K562 (cell line): Measurements from ENCODE around the gene SLC15A3. TPM values are rescaled to one million over a fixed set of nuclear protein-coding genes. Genes with fewer than 3 reads are reported as not detected.

ENCODE experiments used
- ATAC-seq: fragments of 200-7000 bp; cut with Tn5 transposase; 3 replicates; pipeline ENCODE4 v1.9.1; 2020; ENCODE audit warnings: moderate library complexity
- BruUV-seq: library from RNA; stranded (reverse); fragments of 400-500 nt; replicated peaks from 2 replicates; lab custom pipeline; 2021; lab: Mats Ljungman, UMichigan
- CTCF ChIA-PET: fragments of 300-600 bp; formaldehyde crosslinking; extraction: SDS; loops from one replicate; lab custom pipeline; 2021; ENCODE audit warnings: low intra/inter-chr PET ratio; lab: Yijun Ruan, JAX
- POLR2A ChIA-PET: fragments of 300-600, 350-650 bp; sonication (Branson Sonifier 250); formaldehyde crosslinking; extraction: SDS; loops from one replicate; lab custom pipeline; 2021; ENCODE audit warnings: antibody characterized with exemption, inconsistent platforms; lab: Yijun Ruan, JAX
- DNase-seq, 4 experiments: peaks; one replicate each; pipeline versions ENCODE4 v3.0.0 to v3.0.0-alpha.2; 2011 to 2018; ENCODE audit warnings: low spot score in 3 of 4, mixed read lengths in 3 of 4; ENCODE audit errors: extremely low read depth in 1 of 4
- FAIRE-seq: peaks from 2 replicates; lab custom pipeline; 2011; peaks lifted over from hg19 to GRCh38; lab: Jason Lieb, UNC
- H2AFZ ChIP-seq: 2 replicates; pipeline ENCODE4 v1.6.0; 2011; ENCODE audit warnings: low read depth, low read length, control low read depth, inconsistent platforms
- H3K27ac ChIP-seq: fragments of 200-600 bp; 3 replicates; pipeline ENCODE4 v1.8.0; 2011; ENCODE audit warnings: low read depth, mild to moderate bottlenecking, control low read depth, inconsistent platforms, low read length, moderate library complexity, mixed read lengths; ENCODE audit errors: extremely low read depth
- H3K27me3 ChIP-seq, 2 experiments: fragments of 300-600 bp in 1 of 2; 2 replicates in 1 of 2; 3 replicates in 1 of 2; pipeline versions ENCODE4 v1.6.0 to v1.8.0; 2011; ENCODE audit warnings: inconsistent platforms in 2 of 2, low read length in 2 of 2, mild to moderate bottlenecking in 1 of 2, mixed read lengths in 1 of 2, moderate library complexity in 1 of 2; ENCODE audit not compliant: control insufficient read depth in 2 of 2, insufficient read depth in 2 of 2
- H3K36me3 ChIP-seq: fragments of 300-600 bp; 3 replicates; pipeline ENCODE4 v1.8.0; 2011; ENCODE audit warnings: mild to moderate bottlenecking, low read length, inconsistent platforms; ENCODE audit not compliant: control insufficient read depth, insufficient read depth
- H3K4me1 ChIP-seq, 2 experiments: fragments of 200-600 bp in 1 of 2; replicated peaks in 1 of 2; 2 replicates in 1 of 2; 3 replicates in 1 of 2; pipeline versions ENCODE4 v1.5.1 to v1.8.0; 2011; ENCODE audit warnings: inconsistent platforms in 2 of 2, low read length in 2 of 2, mild to moderate bottlenecking in 1 of 2, mixed read lengths in 1 of 2, moderate library complexity in 1 of 2; ENCODE audit not compliant: control insufficient read depth in 2 of 2, insufficient read depth in 2 of 2
- H3K4me2 ChIP-seq: 2 replicates; pipeline ENCODE4 v1.6.1; 2011; ENCODE audit warnings: low read length, control low read depth, inconsistent platforms, mixed read lengths; ENCODE audit not compliant: insufficient read depth
- H3K4me3 ChIP-seq: fragments of 200-600 bp; sonication (generic), shearing (Covaris generic); 2 replicates; pipeline ENCODE4 v1.5.1; 2016; ENCODE audit warnings: control low read depth, inconsistent platforms
- H3K79me2 ChIP-seq: fragments of 200-600 bp; 3 replicates; pipeline ENCODE4 v1.8.0; 2011; ENCODE audit warnings: low read length, inconsistent platforms; ENCODE audit not compliant: control insufficient read depth, insufficient read depth
- H3K9ac ChIP-seq, 2 experiments: 2 replicates each; pipeline versions ENCODE4 v1.6.0 to v1.6.1; 2011; ENCODE audit warnings: low read depth in 2 of 2, low read length in 2 of 2, control low read depth in 1 of 2, inconsistent platforms in 1 of 2, mild to moderate bottlenecking in 1 of 2, mixed read lengths in 1 of 2; ENCODE audit not compliant: insufficient read depth in 1 of 2
- H3K9me1 ChIP-seq: one replicate; pipeline ENCODE4 v1.6.0; 2011; ENCODE audit warnings: inconsistent platforms, mild to moderate bottlenecking, low read length, moderate library complexity; ENCODE audit not compliant: control insufficient read depth, insufficient read depth
- H3K9me3 ChIP-seq: replicated peaks from 2 replicates; pipeline ENCODE4 v1.5.1; 2011; ENCODE audit warnings: low read depth, low read length, inconsistent platforms; ENCODE audit not compliant: control insufficient read depth, insufficient read depth
- H4K20me1 ChIP-seq: replicated peaks from 2 replicates; pipeline ENCODE4 v1.6.1; 2011; ENCODE audit warnings: low read length, inconsistent platforms, mixed read lengths; ENCODE audit not compliant: control insufficient read depth, insufficient read depth
- ARID2 ChIP-seq: fragments of 450-650 bp; IDR thresholded peaks from 2 replicates; pipeline ENCODE4 v1.6.1; 2017; ENCODE audit warnings: antibody characterized with exemption, mild to moderate bottlenecking
- HDAC3 ChIP-seq: fragments of 450-650 bp; IDR thresholded peaks from 2 replicates; pipeline ENCODE4 v1.6.1; 2018; ENCODE audit warnings: borderline replicate concordance, mild to moderate bottlenecking, moderate library complexity; ENCODE audit not compliant: partially characterized antibody
- MEF2A ChIP-seq: IDR thresholded peaks from 2 replicates; pipeline ENCODE4 v1.6.1; 2011; ENCODE audit warnings: low read depth, mild to moderate bottlenecking, low read length, moderate library complexity; ENCODE audit not compliant: control insufficient read depth
- PATZ1 ChIP-seq: fragments of 250-450 bp; sonication (Bioruptor Pico); IDR thresholded peaks from 2 replicates; pipeline ENCODE4 v1.5.0; 2020; ENCODE audit warnings: mild to moderate bottlenecking, borderline replicate concordance
- POLR2H ChIP-seq: IDR thresholded peaks from 2 replicates; pipeline ENCODE4 v1.6.1; 2016; ENCODE audit warnings: missing genetic modification characterization, low read depth, mild to moderate bottlenecking, control low read depth, missing compliant biosample characterization, moderate library complexity
- SREBF2 ChIP-seq: sonication (generic); formaldehyde crosslinking; IDR thresholded peaks from 2 replicates; pipeline ENCODE4 v1.4.0; 2020; ENCODE audit warnings: mild to moderate bottlenecking, missing genetic modification reagents
- TCF3 ChIP-seq: sonication (generic); formaldehyde crosslinking; IDR thresholded peaks from 2 replicates; pipeline ENCODE4 v1.4.0; 2020; ENCODE audit warnings: mild to moderate bottlenecking, missing genetic modification reagents
- THAP7 ChIP-seq: fragments of 250-450 bp; sonication (Bioruptor Pico); IDR thresholded peaks from 2 replicates; pipeline ENCODE4 v1.5.0; 2021
- XRCC3 ChIP-seq: fragments of 450-650 bp; IDR thresholded peaks from 2 replicates; pipeline ENCODE4 v1.6.1; 2017; ENCODE audit warnings: mild to moderate bottlenecking, moderate library complexity
- ZEB2 ChIP-seq: fragments of 450-650 bp; IDR thresholded peaks from 2 replicates; pipeline ENCODE4 v1.6.1; 2016
- ZFP91 ChIP-seq: sonication (generic); formaldehyde crosslinking; IDR thresholded peaks from 2 replicates; pipeline ENCODE4 v1.8.0; 2022; ENCODE audit warnings: mild to moderate bottlenecking, missing genetic modification reagents
- ZNF146 ChIP-seq: IDR thresholded peaks from one replicate; pipeline ENCODE4 v1.6.1; 2018; ENCODE audit warnings: missing compliant biosample characterization; ENCODE audit not compliant: unreplicated experiment
- ZNF444 ChIP-seq: fragments of 250-450 bp; sonication (Bioruptor Pico); IDR thresholded peaks from 2 replicates; pipeline ENCODE4 v1.4.0; 2020; ENCODE audit warnings: mild to moderate bottlenecking, moderate library complexity
- WGBS: fragments of 100-300 bp; shearing (Covaris generic); methylation state at CpG from one replicate; pipeline ENCODE4 v1.1.6; 2016; ENCODE audit warnings: low coverage, mixed read lengths; ENCODE audit not compliant: insufficient coverage; ENCODE audit errors: missing lambda C conversion rate; 5-methylcytosine and 5-hydroxymethylcytosine counted together
- in situ Hi-C: fragments of 300-500 bp; cut with MboI; formaldehyde crosslinking; loops from 4 replicates; pipeline ENCODE4 v1.15.0; 2018; ENCODE audit warnings: inconsistent platforms, mixed read lengths
- intact Hi-C: fragments of 100-400 bp; cut with micrococcal nuclease; formaldehyde crosslinking; loops from 2 replicates; pipeline ENCODE4 v1.14.2; 2022
- polyA plus RNA-seq, 8 experiments: library from polyadenylated mRNA; depleted of rRNA in 4 of 8; stranded (reverse) in 5 of 8; unstranded in 3 of 8; fragments of >200 nt; fragmentation: Nextera tagmentation in 2 of 8; fragmentation: Illumina TruSeq in 1 of 8; extraction: Ambion mirVana in 2 of 8; extraction: Trizol in 1 of 8; gene quantifications; 2 replicates each; pipeline versions ENCODE4 v1.2.1 to v1.2.3, GENCODE V29; 2011 to 2014; ENCODE audit warnings: inconsistent platforms in 1 of 8, missing spikeins in 1 of 8
- total RNA-seq, 7 experiments: library from RNA; depleted of rRNA in 6 of 7; stranded (reverse); fragments of >200 nt in 6 of 7; fragmentation: Illumina TruSeq in 2 of 7; extraction: Trizol in 2 of 7; gene quantifications; 2 replicates each; pipeline versions ENCODE4 v1.2.1 to v1.2.3, GENCODE V29; 2011 to 2021; ENCODE audit warnings: low replicate concordance in 1 of 7

Gene SLC15A3
- total and polyA plus RNA-seq, 9 of the 15 experiments (the other 6 are each of a cell fraction or from before 2014, with no cell fraction given): 0.07 to 0.27 TPM; not detected in 7

GRCh38 chr11:60977224-60977623, 25.2 kb upstream of the SLC15A3 start:
- ChIA-PET CTCF (no interaction called here), POLR2A (no interaction called here)
- Histone ChIP-seq H3K9me1 (no peaks in the 10 kb centered on the region), H3K36me3 (no peaks in the 10 kb centered on the region), H3K27ac (no peak overlapping the region), H3K4me2 (no peak overlapping the region), H3K79me2 (no peaks in the 10 kb centered on the region), H4K20me1 (0 out of 2 replicates have a peak, but pooled peaks cover 6% of the 10 kb centered on the region), H2AFZ (no peak overlapping the region), H3K4me1 (no peaks in the 10 kb centered on the region), H3K27me3 (peaks cover 40 to 70% of the 10 kb centered on the region in 2 experiments), H3K9ac (no peak overlapping the region), H3K9me3 (no peaks in the 10 kb centered on the region), H3K4me3 (no peak overlapping the region)
- in situ Hi-C loops (no loop called here), intact Hi-C loops (no loop called here)
- DNase-seq: no peak
- WGBS: 0% methylated on average over 3 of the region's 4 CpGs
- ATAC-seq: no peak
- no peak for FAIRE-seq
- BruUV-seq: no TSS peak
- no peak for TF ChIP-seq POLR2H (tag)
- no peak for TF ChIP-seq ZFP91 (CRISPR knock-in tag)
- no peak for TF ChIP-seq MEF2A

- H3K4me1 ChIP-seq: peaks cover 0 to 4% of the 10 kb centered on the region in 2 experiments; a peak in 1 of 5 replicates
- no peak for DNase-seq
- H3K4me3 ChIP-seq: no peak overlapping the region
These were observed 22.8 kb upstream of the SLC15A3 start for GRCh38 chr11:60974726-60975125.

More at GRCh38 chr11:60974726-60975125, 22.8 kb upstream of the SLC15A3 start:
- peaks cover 32 to 71% of the 10 kb centered on the region in 2 experiments for H3K27me3 ChIP-seq
- no peak overlapping the region for H2AFZ ChIP-seq
- ChIA-PET POLR2A (interaction anchor here (0.6 kb wide), 2 partner anchors 10 to 1866 kb away, joined by 3 read pairs; no protein-coding TSS in a partner anchor), CTCF (no interaction called here)
- no peak for TF ChIP-seq ZEB2
- TF ChIP-seq XRCC3: no peak
- TF ChIP-seq THAP7 (CRISPR knock-in tag): no peak
- no peak for TF ChIP-seq HDAC3
- no peak for TF ChIP-seq PATZ1
- no peak for TF ChIP-seq SREBF2
- no peak for TF ChIP-seq TCF3 (CRISPR knock-in tag)
- no peak for TF ChIP-seq ARID2
- no peak for TF ChIP-seq ZNF444 (CRISPR knock-in tag)
- no peak for TF ChIP-seq ZNF146 (CRISPR knock-in tag)
- H3K27ac ChIP-seq: no peak overlapping the region
- H4K20me1 ChIP-seq: 0 out of 2 replicates have a peak, but pooled peaks cover 6% of the 10 kb centered on the region
- in situ Hi-C loops: no loop called here
- no peaks in the 10 kb centered on the region for H3K9me3 ChIP-seq
- no peak for FAIRE-seq
- H3K4me2 ChIP-seq: no peak overlapping the region
- no peak for ATAC-seq
- H3K9ac ChIP-seq: no peak overlapping the region
- no peaks in the 10 kb centered on the region for H3K79me2 ChIP-seq
- WGBS: 5% methylated on average over 6 of the region's 6 CpGs
- BruUV-seq: no TSS peak
- H3K9me1 ChIP-seq: no peaks in the 10 kb centered on the region
- intact Hi-C loops: no loop called here
- no peaks in the 10 kb centered on the region for H3K36me3 ChIP-seq
